Parathyroid adenoma (tissue), 2 donors: Measurements from ENCODE around the gene TTC13.

Experiments used
- H2AFZ ChIP-seq: fragments of 300-600 bp; sonication (generic); one replicate; pipeline ENCODE4 v1.7.0; 2017; ENCODE audit warnings: antibody characterized with exemption, mild to moderate bottlenecking
- H3K27ac ChIP-seq: fragments of 300-600 bp; sonication (generic); one replicate; pipeline ENCODE4 v1.7.0; 2017
- H3K27me3 ChIP-seq: fragments of 300-600 bp; sonication (generic); one replicate; pipeline ENCODE4 v1.7.0; 2017; ENCODE audit warnings: low read length; ENCODE audit not compliant: control insufficient read depth, insufficient read depth
- H3K36me3 ChIP-seq: fragments of 300-600 bp; sonication (generic); one replicate; pipeline ENCODE4 v1.7.0; 2017; ENCODE audit warnings: low read length; ENCODE audit not compliant: control insufficient read depth, insufficient read depth
- H3K4me1 ChIP-seq: fragments of 300-600 bp; sonication (generic); one replicate; pipeline ENCODE4 v1.7.0; 2017; ENCODE audit warnings: control low read depth
- H3K4me2 ChIP-seq: fragments of 300-600 bp; sonication (generic); one replicate; pipeline ENCODE4 v1.7.0; 2017; ENCODE audit warnings: low read length
- H3K4me3 ChIP-seq: fragments of 300-600 bp; sonication (generic); one replicate; pipeline ENCODE4 v1.7.0; 2017; ENCODE audit warnings: low read depth, low read length
- H3K79me2 ChIP-seq: fragments of 300-600 bp; sonication (generic); one replicate; pipeline ENCODE4 v1.7.0; 2017; ENCODE audit warnings: control low read depth
- H3K9ac ChIP-seq: fragments of 300-600 bp; sonication (generic); one replicate; pipeline ENCODE4 v1.7.0; 2017; ENCODE audit warnings: mild to moderate bottlenecking
- H3K9me3 ChIP-seq: fragments of 300-600 bp; sonication (generic); one replicate; pipeline ENCODE4 v1.7.0; 2017; ENCODE audit warnings: low read length; ENCODE audit not compliant: control insufficient read depth
- CTCF ChIP-seq: fragments of 300-600 bp; sonication (generic); IDR thresholded peaks from one replicate; pipeline ENCODE4 v1.7.0; 2017; ENCODE audit warnings: antibody characterized with exemption, mild to moderate bottlenecking
- donor health status: primary hyperparathyroidism.

The TTC13 gene

DNA sequence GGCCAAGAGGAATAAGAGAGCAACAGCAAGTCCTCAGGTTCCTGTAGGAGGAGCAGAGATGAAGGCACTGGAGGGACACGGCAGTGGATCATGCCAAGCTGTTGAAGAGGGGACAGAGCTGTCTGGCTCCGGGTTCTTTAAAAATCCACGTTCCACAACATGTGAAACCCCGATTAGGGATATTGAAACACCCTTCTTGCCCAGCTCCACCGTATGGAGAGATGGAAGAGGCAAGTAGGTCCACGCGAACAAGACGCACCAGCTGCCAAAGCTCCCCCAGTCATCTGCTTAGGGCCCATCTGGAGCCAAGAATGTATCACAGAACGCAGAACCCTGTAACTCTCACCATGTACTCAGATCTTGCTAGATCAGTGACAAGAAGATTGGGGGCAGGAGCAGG, 114.2 kb downstream of the TTC13 start:
- H3K27me3 ChIP-seq, result no peaks in the 10 kb centered on the region
- H3K27ac ChIP-seq, result no peak overlapping the region
- no peak for TF ChIP-seq CTCF
- no peak overlapping the region for H3K4me2 ChIP-seq
- no peak overlapping the region for H3K4me3 ChIP-seq
- H3K79me2 ChIP-seq, result peaks cover 17% of the 10 kb centered on the region
- H3K36me3 ChIP-seq, result no peaks in the 10 kb centered on the region
- no peak overlapping the region for H2AFZ ChIP-seq
- H3K9ac ChIP-seq, result no peak overlapping the region
- peaks cover 11% of the 10 kb centered on the region for H3K4me1 ChIP-seq
- no peaks in the 10 kb centered on the region for H3K9me3 ChIP-seq

DNA sequence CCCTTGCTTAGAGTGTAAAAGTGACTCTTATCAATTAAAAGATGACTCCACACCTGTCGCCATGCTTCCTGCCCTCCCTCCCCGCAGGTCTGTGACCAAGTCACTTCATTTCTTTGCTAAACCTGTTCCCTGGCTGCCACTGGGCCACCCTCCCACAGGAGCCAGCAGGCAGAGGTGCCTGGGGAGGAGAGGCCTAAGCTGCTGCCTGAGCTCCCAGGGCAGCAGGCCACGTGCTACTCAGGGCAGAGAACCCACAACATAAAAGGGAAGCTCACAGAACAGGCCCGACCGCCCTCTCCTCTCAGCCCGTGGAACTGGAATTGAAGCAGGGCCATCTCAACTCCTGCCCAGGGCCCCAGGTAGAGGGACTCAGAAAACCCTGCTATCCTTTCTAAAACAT, 115.2 kb downstream of the TTC13 start:
- Histone ChIP-seq H2AFZ (no peak overlapping the region), H3K9me3 (no peaks in the 10 kb centered on the region), H3K4me3 (no peak overlapping the region), H3K4me1 (peaks cover 11% of the 10 kb centered on the region), H3K36me3 (no peaks in the 10 kb centered on the region), H3K27ac (peak overlapping the region; percentile 74), H3K4me2 (no peak overlapping the region), H3K27me3 (no peaks in the 10 kb centered on the region), H3K79me2 (peaks cover 17% of the 10 kb centered on the region), H3K9ac (no peak overlapping the region)
- no peak for TF ChIP-seq CTCF

- Histone ChIP-seq H3K9ac (no peak overlapping the region), H3K4me2 (no peak overlapping the region), H3K27me3 (no peaks in the 10 kb centered on the region), H3K4me3 (no peak overlapping the region), H2AFZ (no peak overlapping the region), H3K36me3 (no peaks in the 10 kb centered on the region), H3K4me1 (peaks cover 11% of the 10 kb centered on the region), H3K79me2 (peaks cover 19% of the 10 kb centered on the region), H3K9me3 (no peaks in the 10 kb centered on the region), H3K27ac (no peak overlapping the region)
- no peak for TF ChIP-seq CTCF
Observed at GRCh38 chr1:230861970-230862595, 116.6 kb downstream of the TTC13 start.

DNA sequence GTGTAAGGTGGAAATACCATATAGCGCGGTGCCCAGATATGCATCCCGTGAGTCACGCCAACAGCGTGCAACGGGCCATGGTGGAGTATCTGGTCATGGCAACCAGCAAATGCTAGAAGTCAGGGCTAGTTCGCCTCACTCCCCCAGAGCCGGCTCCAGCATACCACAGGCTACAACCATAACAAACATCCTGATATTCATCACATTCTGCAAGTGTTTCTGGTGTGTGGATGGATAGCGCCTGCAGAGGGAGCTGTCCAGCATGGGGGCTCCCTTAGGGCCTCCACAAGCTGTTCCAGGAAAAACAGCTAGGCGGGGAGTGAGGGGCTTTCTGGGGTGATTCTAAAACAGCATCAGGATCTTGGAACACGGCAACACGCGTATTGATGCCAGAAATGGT, 117.2 kb downstream of the TTC13 start:
- Histone ChIP-seq H3K27me3 (no peaks in the 10 kb centered on the region), H3K36me3 (no peaks in the 10 kb centered on the region), H3K27ac (no peak overlapping the region), H3K4me2 (no peak overlapping the region), H3K9ac (no peak overlapping the region), H3K4me3 (no peak overlapping the region), H3K9me3 (no peaks in the 10 kb centered on the region), H3K4me1 (peaks cover 11% of the 10 kb centered on the region), H2AFZ (no peak overlapping the region), H3K79me2 (peaks cover 19% of the 10 kb centered on the region)
- TF ChIP-seq CTCF, result no peak
